Measurements from ENCODE around the gene FAR2. TPM values are rescaled to one million over a fixed set of nuclear protein-coding genes. Genes with fewer than 3 reads are reported as not detected.

FAR2 gene
- polyA plus RNA-seq, 3 donors, result 37.8 to 43.7 (median 40.9) TPM

DNA sequence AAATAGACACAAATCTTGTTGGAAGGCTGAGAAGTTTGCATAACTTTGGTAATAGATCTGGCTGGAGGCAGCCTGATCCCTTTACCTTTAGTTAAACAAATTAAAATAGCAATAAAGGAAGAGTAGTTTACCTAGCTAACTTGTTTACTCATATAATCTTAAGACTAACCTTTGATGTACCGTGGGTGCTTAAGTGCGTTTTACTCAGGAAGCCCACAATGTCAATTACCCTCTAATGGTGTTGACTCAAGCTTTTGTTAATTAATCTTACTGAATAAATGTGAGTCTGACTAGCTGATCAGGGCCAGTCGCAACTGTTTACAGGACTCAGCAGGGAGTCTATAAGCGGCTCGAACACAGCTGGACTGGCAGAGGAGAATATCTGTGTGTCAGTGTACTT lies 51.5 kb downstream of the FAR2 start:
- DNase-seq (ENCODE audit: low read depth in 3 of 3, low spot score in 2 of 3), result no peak

DNA sequence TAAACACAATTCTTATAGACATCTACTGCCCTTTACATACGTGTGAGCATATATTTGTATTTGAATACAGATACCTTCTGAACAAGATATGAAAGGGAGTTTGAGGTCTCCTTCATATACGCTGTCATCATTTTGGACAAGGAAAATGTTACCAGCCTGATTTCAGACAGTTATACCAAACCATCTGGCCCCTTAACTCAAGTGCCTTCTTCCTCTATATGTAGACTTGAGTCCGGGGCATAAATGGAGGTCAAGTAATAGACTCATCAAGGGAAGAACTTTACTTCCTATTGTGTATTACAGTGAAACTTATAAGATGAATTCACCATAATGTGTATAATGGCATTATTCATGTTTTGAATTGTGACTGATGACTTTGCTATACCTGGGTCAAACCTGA lies 52.2 kb downstream of the FAR2 start:
- no peak for DNase-seq (ENCODE audit: low read depth in 3 of 3, low spot score in 2 of 3)

- DNase-seq (ENCODE audit: low read depth in 3 of 3, low spot score in 2 of 3), result no peak
Measured at GRCh38 chr12:29201746-29202145, 52.7 kb downstream of the FAR2 start.

DNA sequence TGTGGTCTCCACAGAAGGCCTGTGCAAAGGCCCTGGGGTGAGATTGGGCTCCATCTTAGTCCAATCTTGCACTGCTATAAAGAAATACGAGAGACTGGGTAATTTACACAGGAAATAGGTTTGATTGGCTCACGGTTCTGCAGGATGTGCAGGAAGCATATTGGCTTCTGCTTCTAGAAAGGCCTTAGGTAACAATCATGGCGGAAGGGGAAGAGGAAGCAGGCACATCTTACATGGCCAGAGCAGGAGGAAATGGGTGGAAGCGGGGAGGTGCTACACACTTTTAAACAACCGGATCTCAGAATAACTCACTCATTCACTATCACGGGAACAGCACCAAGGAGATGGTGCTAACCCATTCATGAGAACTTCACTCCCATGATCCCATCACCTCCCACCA lies 55.4 kb downstream of the FAR2 start:
- DNase-seq (ENCODE audit: low read depth in 3 of 3, low spot score in 2 of 3), result no peak

DNA sequence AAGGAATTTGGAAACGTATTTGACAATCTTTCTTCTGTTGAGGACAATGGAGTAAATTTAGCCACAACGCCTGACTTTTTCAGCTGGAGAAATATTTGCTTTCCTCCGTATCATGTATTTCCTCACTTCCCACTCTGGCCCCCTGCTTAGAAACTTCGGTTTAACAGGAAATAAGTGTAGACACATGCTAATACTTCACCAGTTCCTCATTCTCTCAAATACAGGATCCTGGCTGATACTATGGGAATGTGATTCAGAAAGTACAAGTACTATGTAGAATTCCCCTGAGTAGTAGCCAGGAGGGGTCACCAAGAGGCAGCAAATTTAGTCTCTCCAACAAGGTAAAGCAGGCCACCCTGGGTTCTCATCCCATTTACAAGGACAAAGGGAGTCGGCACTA lies 58.0 kb downstream of the FAR2 start:
- DNase-seq (ENCODE audit: low read depth in 3 of 3, low spot score in 2 of 3), result no peak

DNA sequence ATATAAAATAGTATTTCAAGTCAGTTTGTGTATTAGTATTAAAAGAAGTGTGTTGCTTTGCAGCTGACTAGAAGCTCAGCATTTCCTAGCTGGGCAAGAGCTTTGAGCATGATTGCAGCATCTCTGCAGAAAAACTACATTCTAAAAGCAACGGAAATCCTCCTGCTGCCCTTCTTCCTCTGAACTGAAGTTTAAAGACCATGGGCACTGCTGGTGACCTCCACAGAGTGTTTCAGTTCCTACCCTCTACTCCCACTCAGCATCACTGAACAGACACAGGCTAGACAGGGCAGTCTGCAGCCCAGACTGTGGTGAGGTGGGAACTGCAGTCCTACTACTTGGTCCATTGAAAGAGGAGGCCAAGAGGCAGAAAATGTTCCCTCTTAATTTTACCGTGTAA lies 59.0 kb downstream of the FAR2 start:
- no peak for DNase-seq (ENCODE audit: low read depth in 3 of 3, low spot score in 2 of 3)

- DNase-seq (ENCODE audit: low read depth in 3 of 3, low spot score in 2 of 3), result no peak
Measured at GRCh38 chr12:29208936-29209701, 60.0 kb downstream of the FAR2 start.

DNA sequence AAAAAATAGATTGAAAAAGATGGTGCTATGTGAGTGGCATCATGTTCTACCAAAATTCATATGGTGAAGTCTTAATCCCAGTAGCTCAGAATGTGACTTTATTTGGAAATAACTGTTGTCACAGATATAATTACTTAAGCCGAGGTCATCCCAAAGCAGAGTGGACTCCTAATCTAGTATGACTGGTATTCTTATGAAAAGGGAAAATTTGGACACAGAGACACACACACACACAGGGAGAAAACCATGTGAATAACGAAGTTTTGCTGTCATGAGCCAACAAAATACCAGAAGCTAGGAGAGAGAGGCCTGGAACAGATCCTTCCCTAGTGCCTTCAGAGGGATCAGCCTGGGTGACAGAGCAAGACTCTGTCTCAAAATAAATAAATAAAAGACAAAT lies 62.6 kb downstream of the FAR2 start:
- no peak for DNase-seq (ENCODE audit: low read depth in 3 of 3, low spot score in 2 of 3)

DNA sequence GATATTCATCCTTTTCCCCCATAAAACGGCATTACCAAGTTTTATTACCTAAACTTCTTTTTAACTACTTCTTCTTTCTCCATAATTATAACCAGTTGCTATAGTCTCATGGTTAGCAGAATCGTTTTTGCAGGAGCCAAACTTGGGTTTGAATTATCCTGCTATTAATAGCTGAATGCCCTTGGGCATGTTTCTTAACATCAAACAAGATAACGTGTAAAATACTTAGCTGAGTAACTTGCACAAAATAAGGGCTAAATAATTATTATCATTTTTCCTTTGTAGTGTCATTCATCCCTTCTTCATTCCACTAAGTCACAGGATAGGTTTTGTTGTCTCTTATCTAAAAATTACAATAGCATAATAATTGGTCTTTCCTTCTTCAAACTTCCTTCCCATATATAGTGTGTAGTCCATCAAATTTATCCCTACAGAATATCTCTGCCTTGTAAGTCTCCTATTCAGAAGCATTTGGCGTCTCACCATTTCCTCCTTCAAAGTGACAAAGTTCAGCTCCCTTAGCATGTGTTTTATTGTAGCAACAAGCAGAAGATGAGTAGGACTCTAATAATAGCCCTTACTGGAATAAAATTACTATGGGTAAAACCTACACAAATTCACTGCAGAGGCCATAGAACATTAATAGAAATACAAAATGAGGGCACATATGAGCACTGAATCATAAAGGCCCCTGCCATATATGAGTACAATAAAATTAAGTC lies 63.8 kb downstream of the FAR2 start:
- no peak for DNase-seq (ENCODE audit: low read depth in 3 of 3, low spot score in 2 of 3)

- DNase-seq (ENCODE audit: low read depth in 3 of 3, low spot score in 2 of 3), result no peak
Measured at GRCh38 chr12:29216266-29216665, 67.2 kb downstream of the FAR2 start.

- no peak for DNase-seq (ENCODE audit: low read depth in 3 of 3, low spot score in 2 of 3)
Measured at GRCh38 chr12:29216797-29217575, 67.9 kb downstream of the FAR2 start.

- no peak for DNase-seq (ENCODE audit: low read depth in 3 of 3, low spot score in 2 of 3)
Measured at GRCh38 chr12:29220632-29221336, 71.7 kb downstream of the FAR2 start.

GRCh38 chr12:29222200-29222599 lies 73.1 kb downstream of the FAR2 start:
- DNase-seq (ENCODE audit: low read depth in 3 of 3, low spot score in 2 of 3), result no peak

DNA sequence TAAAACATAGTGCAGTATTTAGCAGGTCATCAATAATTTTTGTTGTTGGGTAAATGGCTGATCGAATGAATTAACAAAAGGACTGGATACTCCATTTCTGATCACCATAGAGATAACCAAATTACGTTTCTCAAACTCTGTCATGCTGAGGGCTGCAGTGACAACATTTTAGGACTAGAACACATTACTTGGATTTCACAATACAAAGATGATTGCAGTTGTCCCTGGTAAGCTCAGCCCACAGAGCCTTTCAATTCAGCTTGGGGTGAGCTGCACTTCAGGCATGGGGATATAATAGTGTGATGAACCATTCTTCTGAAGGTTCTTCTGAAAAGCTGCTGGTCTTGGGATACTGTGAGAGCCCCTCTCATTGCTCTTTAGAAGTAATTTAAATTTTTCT lies 74.3 kb downstream of the FAR2 start:
- DNase-seq (ENCODE audit: low read depth in 3 of 3, low spot score in 2 of 3), result no peak

- no peak for DNase-seq (ENCODE audit: low read depth in 3 of 3, low spot score in 2 of 3)
Measured at GRCh38 chr12:29223956-29224543, 75.0 kb downstream of the FAR2 start.

GRCh38 chr12:29224572-29224971 lies 75.5 kb downstream of the FAR2 start:
- DNase-seq (ENCODE audit: low read depth in 3 of 3, low spot score in 2 of 3), result no peak

DNA sequence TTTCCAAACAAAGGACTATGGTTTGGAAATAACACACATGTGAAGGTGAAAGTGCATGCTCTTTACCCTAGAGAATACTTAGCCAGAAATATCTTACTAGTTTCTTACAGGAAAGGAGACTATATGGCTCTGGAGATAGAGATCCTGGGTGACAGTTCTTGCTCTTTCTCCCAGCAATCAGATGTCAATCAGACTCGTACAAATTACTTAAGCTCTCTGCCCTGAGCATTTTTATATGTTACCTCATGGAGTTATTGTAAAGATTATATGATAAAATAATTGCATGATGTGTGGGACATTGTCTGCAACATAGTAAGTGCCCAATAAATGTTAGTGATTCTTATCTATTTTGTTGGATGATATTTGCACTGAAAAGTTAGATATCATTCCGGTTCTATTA lies 76.8 kb downstream of the FAR2 start:
- no peak for DNase-seq (ENCODE audit: low read depth in 3 of 3, low spot score in 2 of 3)

DNA sequence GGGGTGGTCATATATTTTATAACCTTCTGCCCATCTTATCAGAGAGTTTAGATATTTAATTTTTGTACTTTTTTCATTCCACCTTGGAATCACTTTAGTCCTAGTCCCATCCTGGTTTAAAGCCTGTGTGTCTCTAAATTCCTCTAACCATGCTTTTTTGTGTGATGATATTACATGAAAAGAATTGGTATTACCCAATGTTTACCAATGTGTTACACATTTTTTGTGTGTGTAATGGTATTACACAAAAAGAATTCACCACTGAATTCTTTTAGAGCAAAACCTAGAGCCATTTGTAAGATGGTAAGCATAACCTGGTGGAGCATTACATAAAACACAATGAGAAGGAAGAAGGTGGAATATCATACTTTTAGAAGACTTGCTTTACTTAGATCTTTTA lies 77.5 kb downstream of the FAR2 start:
- DNase-seq (ENCODE audit: low read depth in 3 of 3, low spot score in 2 of 3), result no peak

- DNase-seq (ENCODE audit: low read depth in 3 of 3, low spot score in 2 of 3), result no peak
Measured at GRCh38 chr12:29228474-29229157, 79.5 kb downstream of the FAR2 start.

DNA sequence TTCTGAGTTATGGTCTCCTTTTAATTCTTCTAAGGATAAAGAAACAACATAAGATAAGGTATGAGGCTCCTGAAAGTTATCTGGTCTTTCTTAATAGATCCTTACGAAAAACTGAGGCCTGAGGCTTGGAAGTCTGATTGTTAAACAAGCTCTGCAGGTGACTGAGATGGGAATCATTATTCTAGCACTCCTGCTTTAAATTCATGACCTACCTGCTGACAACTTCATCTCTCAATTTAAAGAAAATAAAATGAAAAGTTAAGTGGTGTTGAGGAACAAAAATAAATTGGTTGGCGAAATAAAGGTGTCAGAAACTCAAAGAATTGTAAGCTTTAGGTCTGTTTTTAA lies 80.1 kb downstream of the FAR2 start:
- no peak for DNase-seq (ENCODE audit: low read depth in 3 of 3, low spot score in 2 of 3)

Measured in right renal cortex interstitium (tissue), 3 donors.